ENCODE results near the gene MYB. TPM values are rescaled to one million over a fixed set of nuclear protein-coding genes. Genes with fewer than 3 reads are reported as not detected.

Gene MYB
- polyA plus RNA-seq, 4 donors: 3.7 to 5.1 (median 4.5) TPM

Other genes with a start within 250 kb of the MYB start
- gene ALDH8A1, start 231.2 kb upstream of the MYB start, polyA plus RNA-seq (ENCODE audit: insufficient read length in 4 of 4): 10 to 100 TPM; 21.7 to 35.1 (median 28.1) TPM
- gene HBS1L, start 126.5 kb upstream of the MYB start, polyA plus RNA-seq (ENCODE audit: insufficient read length in 4 of 4): 10 to 100 TPM; 64.1 to 80.5 (median 72.8) TPM